ENCODE measurements around the gene IMPA2. TPM values are rescaled to one million over a fixed set of nuclear protein-coding genes. Genes with fewer than 3 reads are reported as not detected.

The IMPA2 gene
- total and polyA plus RNA-seq, 2 donors (not counting 1 experiment from before 2014, with no cell fraction given): 3.8 to 23.0 TPM

DNA sequence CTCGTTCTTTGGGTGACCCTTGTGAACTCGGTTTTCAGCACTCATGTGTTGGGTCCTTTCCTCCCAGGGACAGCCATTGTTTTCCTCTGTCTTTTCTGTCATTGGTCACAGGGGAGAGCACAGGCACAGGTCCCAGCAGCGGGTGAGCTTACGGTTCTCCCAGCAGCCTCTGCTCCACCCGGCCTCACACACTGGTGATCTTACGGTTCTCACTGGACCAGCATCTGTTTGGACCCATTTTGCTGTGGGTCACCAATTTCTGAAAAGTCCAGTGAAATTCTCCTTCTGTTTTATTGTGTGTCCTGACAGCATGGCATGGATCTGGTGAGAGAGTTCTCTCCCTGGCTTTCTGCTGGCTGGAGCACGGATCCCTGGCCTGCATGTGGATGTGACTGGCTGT, 62.5 kb downstream of the IMPA2 start:
- H3K36me3 ChIP-seq (ENCODE audit: control insufficient read depth, insufficient read depth, low read length): no peaks in the 10 kb centered on the region
- no peak overlapping the region for H3K4me3 ChIP-seq (replicated peaks in 1 of 4; ENCODE audit: control extremely low read depth in 1 of 4, insufficient read depth in 1 of 4, low read depth in 3 of 4, low read length in 4 of 4)
- H3K9me3 ChIP-seq (ENCODE audit: control insufficient read depth, insufficient read depth, low read depth, low read length): no peaks in the 10 kb centered on the region
- TF ChIP-seq, protein P1, sequence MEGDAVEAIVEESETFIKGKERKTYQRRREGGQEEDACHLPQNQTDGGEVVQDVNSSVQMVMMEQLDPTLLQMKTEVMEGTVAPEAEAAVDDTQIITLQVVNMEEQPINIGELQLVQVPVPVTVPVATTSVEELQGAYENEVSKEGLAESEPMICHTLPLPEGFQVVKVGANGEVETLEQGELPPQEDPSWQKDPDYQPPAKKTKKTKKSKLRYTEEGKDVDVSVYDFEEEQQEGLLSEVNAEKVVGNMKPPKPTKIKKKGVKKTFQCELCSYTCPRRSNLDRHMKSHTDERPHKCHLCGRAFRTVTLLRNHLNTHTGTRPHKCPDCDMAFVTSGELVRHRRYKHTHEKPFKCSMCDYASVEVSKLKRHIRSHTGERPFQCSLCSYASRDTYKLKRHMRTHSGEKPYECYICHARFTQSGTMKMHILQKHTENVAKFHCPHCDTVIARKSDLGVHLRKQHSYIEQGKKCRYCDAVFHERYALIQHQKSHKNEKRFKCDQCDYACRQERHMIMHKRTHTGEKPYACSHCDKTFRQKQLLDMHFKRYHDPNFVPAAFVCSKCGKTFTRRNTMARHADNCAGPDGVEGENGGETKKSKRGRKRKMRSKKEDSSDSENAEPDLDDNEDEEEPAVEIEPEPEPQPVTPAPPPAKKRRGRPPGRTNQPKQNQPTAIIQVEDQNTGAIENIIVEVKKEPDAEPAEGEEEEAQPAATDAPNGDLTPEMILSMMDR (conservative IDR thresholded peaks at IDR 0.05 in 1 of 2, IDR thresholded peaks at IDR 0.05 in 1 of 2; ENCODE audit: low read depth in 1 of 2, low read length in 2 of 2): no peak
- TF ChIP-seq EZH2 (IDR thresholded peaks at IDR 0.05; ENCODE audit: low read length, missing control alignments): no peak
- H3K79me2 ChIP-seq (ENCODE audit: control insufficient read depth, insufficient read depth, low read length): no peaks in the 10 kb centered on the region
- H3K9ac ChIP-seq (ENCODE audit: insufficient read depth, low read length): no peak overlapping the region
- no peak overlapping the region for H2AFZ ChIP-seq (ENCODE audit: low read length)
- H3K4me2 ChIP-seq (ENCODE audit: extremely low read depth, insufficient read depth, low read length): no peak overlapping the region
- H3K27ac ChIP-seq (ENCODE audit: insufficient read depth, low read length): no peak overlapping the region
- peaks cover 13% of the 10 kb centered on the region for H3K4me1 ChIP-seq (ENCODE audit: control insufficient read depth, extremely low read depth, insufficient read depth, low read length)
- no peak for DNase-seq (ENCODE audit: low read depth in 2 of 2)
- H3K27me3 ChIP-seq (ENCODE audit: control insufficient read depth, insufficient read depth, low read length): no peaks in the 10 kb centered on the region
- H4K20me1 ChIP-seq (ENCODE audit: control insufficient read depth, extremely low read depth, insufficient read depth, low read length): no peaks in the 10 kb centered on the region

DNA sequence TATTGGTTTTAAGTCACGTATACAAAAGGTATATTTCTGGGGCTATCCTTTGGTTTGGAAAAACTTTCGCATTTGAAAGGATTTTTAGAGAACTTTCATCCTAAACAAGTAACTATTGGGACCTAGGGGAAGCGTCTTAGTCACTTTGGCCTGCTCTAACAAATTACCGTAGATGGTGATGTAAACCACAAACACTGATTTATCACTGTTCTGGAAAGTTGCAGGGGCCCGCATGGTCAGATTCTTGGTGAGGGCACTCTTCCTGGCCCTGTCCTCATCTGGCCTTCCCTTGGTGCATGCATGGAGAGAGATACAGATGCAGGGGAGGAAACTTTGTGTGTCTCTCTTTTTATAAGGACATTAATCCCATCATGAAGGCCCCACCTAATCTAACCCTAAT, 63.3 kb downstream of the IMPA2 start:
- H3K79me2 ChIP-seq (ENCODE audit: control insufficient read depth, insufficient read depth, low read length): no peaks in the 10 kb centered on the region
- TF ChIP-seq EZH2 (IDR thresholded peaks at IDR 0.05; ENCODE audit: low read length, missing control alignments): no peak
- TF ChIP-seq, protein P1 (conservative IDR thresholded peaks at IDR 0.05 in 1 of 2, IDR thresholded peaks at IDR 0.05 in 1 of 2; ENCODE audit: low read depth in 1 of 2, low read length in 2 of 2): no peak
- H3K27ac ChIP-seq (ENCODE audit: insufficient read depth, low read length): no peak overlapping the region
- H4K20me1 ChIP-seq (ENCODE audit: control insufficient read depth, extremely low read depth, insufficient read depth, low read length): no peaks in the 10 kb centered on the region
- no peak overlapping the region for H3K4me2 ChIP-seq (ENCODE audit: extremely low read depth, insufficient read depth, low read length)
- H3K9me3 ChIP-seq (ENCODE audit: control insufficient read depth, insufficient read depth, low read depth, low read length): no peaks in the 10 kb centered on the region
- no peaks in the 10 kb centered on the region for H3K27me3 ChIP-seq (ENCODE audit: control insufficient read depth, insufficient read depth, low read length)
- no peak overlapping the region for H3K4me3 ChIP-seq (replicated peaks in 1 of 4; ENCODE audit: control extremely low read depth in 1 of 4, insufficient read depth in 1 of 4, low read depth in 3 of 4, low read length in 4 of 4)
- H3K4me1 ChIP-seq (ENCODE audit: control insufficient read depth, extremely low read depth, insufficient read depth, low read length): peaks cover 13% of the 10 kb centered on the region
- no peak overlapping the region for H3K9ac ChIP-seq (ENCODE audit: insufficient read depth, low read length)
- no peak overlapping the region for H2AFZ ChIP-seq (ENCODE audit: low read length)
- peak in 1 of 2 donors; percentile 77 for DNase-seq (ENCODE audit: low read depth in 2 of 2)
- H3K36me3 ChIP-seq (ENCODE audit: control insufficient read depth, insufficient read depth, low read length): no peaks in the 10 kb centered on the region

DNA sequence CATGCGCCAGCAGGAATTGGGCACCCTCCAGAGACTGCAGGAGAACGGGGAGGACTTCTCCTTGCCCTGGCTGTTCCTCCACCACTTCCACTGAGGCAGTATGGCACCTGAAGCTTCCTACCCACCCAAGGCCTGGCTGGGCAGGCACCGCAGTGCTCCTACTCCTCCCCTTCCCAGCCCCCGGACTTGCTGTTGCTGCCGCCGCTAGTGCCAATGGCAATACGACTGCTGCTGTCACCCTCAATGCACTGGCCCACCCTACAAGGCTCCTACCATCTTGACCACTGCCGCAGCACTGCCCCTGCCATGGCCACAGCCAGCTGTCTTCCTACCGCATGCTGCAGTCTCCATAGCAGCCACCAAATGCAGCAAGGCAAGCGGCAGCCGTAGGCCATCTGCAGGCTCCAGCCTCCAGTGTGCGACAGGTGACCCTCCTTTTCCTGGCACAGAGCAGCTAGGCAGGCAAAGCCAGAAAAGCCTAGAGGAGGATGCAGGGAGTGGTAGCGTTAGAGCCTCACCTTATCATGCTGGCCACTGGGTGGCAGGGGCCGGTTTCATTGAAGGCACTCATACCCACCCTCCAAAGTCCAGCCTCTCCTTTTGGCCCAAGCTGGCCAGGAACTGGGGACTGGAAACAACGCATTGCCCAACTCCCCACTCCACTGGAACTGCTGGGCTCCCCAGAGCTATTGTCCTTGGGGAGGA, 64.9 kb downstream of the IMPA2 start:
- Histone ChIP-seq H3K79me2 (ENCODE audit: control insufficient read depth, insufficient read depth, low read length) (no peaks in the 10 kb centered on the region), H3K9ac (ENCODE audit: insufficient read depth, low read length) (no peak overlapping the region), H3K4me1 (ENCODE audit: control insufficient read depth, extremely low read depth, insufficient read depth, low read length) (peaks cover 11% of the 10 kb centered on the region), H3K4me3 (replicated peaks in 1 of 4; ENCODE audit: control extremely low read depth in 1 of 4, insufficient read depth in 1 of 4, low read depth in 3 of 4, low read length in 4 of 4) (no peak overlapping the region), H3K27me3 (ENCODE audit: control insufficient read depth, insufficient read depth, low read length) (no peaks in the 10 kb centered on the region), H3K9me3 (ENCODE audit: control insufficient read depth, insufficient read depth, low read depth, low read length) (no peaks in the 10 kb centered on the region), H4K20me1 (ENCODE audit: control insufficient read depth, extremely low read depth, insufficient read depth, low read length) (no peaks in the 10 kb centered on the region), H3K27ac (ENCODE audit: insufficient read depth, low read length) (no peak overlapping the region), H2AFZ (ENCODE audit: low read length) (no peak overlapping the region), H3K4me2 (ENCODE audit: extremely low read depth, insufficient read depth, low read length) (no peak overlapping the region), H3K36me3 (ENCODE audit: control insufficient read depth, insufficient read depth, low read length) (no peaks in the 10 kb centered on the region)
- TF ChIP-seq, protein P1 (conservative IDR thresholded peaks at IDR 0.05 in 1 of 2, IDR thresholded peaks at IDR 0.05 in 1 of 2; ENCODE audit: low read depth in 1 of 2, low read length in 2 of 2): no peak
- no peak for TF ChIP-seq EZH2 (IDR thresholded peaks at IDR 0.05; ENCODE audit: low read length, missing control alignments)
- no peak for DNase-seq (ENCODE audit: low read depth in 2 of 2)

All from fibroblast of lung (primary cell).